Fibroblast of lung (primary cell): ENCODE results near the gene CCHCR1. TPM values are rescaled to one million over a fixed set of nuclear protein-coding genes. Genes with fewer than 3 reads are reported as not detected.
"Not testable (repeated sequence)": the region's sequence is repeated elsewhere in the genome, so short reads cannot be mapped to it uniquely, and the experiment has no call there.

Experiments used
- DNase-seq, 2 donors: peaks; one replicate each; pipeline versions ENCODE4 v3.0.0 to v3.0.0-alpha.2; 2010; ENCODE audit warnings: low read depth in 2 of 2
- H2AFZ ChIP-seq: 2 replicates; pipeline ENCODE4 v1.5.1; 2012; ENCODE audit warnings: low read length, control low read depth, inconsistent platforms
- H3K27ac ChIP-seq: 2 replicates; pipeline ENCODE4 v1.5.1; 2011; ENCODE audit warnings: low read length, control low read depth; ENCODE audit not compliant: insufficient read depth
- H3K27me3 ChIP-seq: 2 replicates; pipeline ENCODE4 v1.5.1; 2011; ENCODE audit warnings: mild to moderate bottlenecking, low read length; ENCODE audit not compliant: control insufficient read depth, insufficient read depth
- H3K36me3 ChIP-seq: 2 replicates; pipeline ENCODE4 v1.5.1; 2011; ENCODE audit warnings: low read length; ENCODE audit not compliant: control insufficient read depth, insufficient read depth
- H3K4me1 ChIP-seq: 2 replicates; pipeline ENCODE4 v1.5.1; 2011; ENCODE audit warnings: low read length; ENCODE audit not compliant: control insufficient read depth, insufficient read depth; ENCODE audit errors: extremely low read depth
- H3K4me2 ChIP-seq: 2 replicates; pipeline ENCODE4 v1.5.1; 2011; ENCODE audit warnings: low read length, control low read depth; ENCODE audit not compliant: insufficient read depth; ENCODE audit errors: extremely low read depth
- H3K4me3 ChIP-seq, 4 experiments: fragments of 200-600 bp in 1 of 4; sonication (generic) in 1 of 4; replicated peaks in 1 of 4; 2 replicates each; pipeline ENCODE4 v1.5.1; 2011 to 2016; ENCODE audit warnings: low read length in 4 of 4, low read depth in 3 of 4, mild to moderate bottlenecking in 3 of 4, control low read depth in 2 of 4, inconsistent platforms in 1 of 4, mixed read lengths in 1 of 4; ENCODE audit not compliant: insufficient read depth in 1 of 4; ENCODE audit errors: control extremely low read depth in 1 of 4
- H3K79me2 ChIP-seq: 2 replicates; pipeline ENCODE4 v1.5.1; 2012; ENCODE audit warnings: mild to moderate bottlenecking, low read length, inconsistent platforms; ENCODE audit not compliant: control insufficient read depth, insufficient read depth
- H3K9ac ChIP-seq: 2 replicates; pipeline ENCODE4 v1.5.1; 2011; ENCODE audit warnings: mild to moderate bottlenecking, low read length, control low read depth; ENCODE audit not compliant: insufficient read depth
- H3K9me3 ChIP-seq: 2 replicates; pipeline ENCODE4 v1.5.1; 2012; ENCODE audit warnings: low read depth, low read length; ENCODE audit not compliant: control insufficient read depth, insufficient read depth
- H4K20me1 ChIP-seq: 2 replicates; pipeline ENCODE4 v1.5.1; 2011; ENCODE audit warnings: low read length; ENCODE audit not compliant: control insufficient read depth, insufficient read depth; ENCODE audit errors: extremely low read depth
- CTCF ChIP-seq, 2 donors: IDR thresholded peaks in 1 of 2; conservative IDR thresholded peaks in 1 of 2; 1 replicate in 1 of 2; 2 replicates in 1 of 2; pipeline ENCODE4 v1.5.1; 2011 to 2012; ENCODE audit warnings: low read length in 2 of 2, control low read depth in 1 of 2, inconsistent platforms in 1 of 2, low read depth in 1 of 2, mild to moderate bottlenecking in 1 of 2
- EZH2 ChIP-seq: IDR thresholded peaks from 2 replicates; pipeline ENCODE4 v1.5.1; 2012; ENCODE audit warnings: low read length, control low read depth, mild to moderate bottlenecking; ENCODE audit errors: missing control alignments
- polyA plus RNA-seq, 2 donors: library from polyadenylated mRNA; depleted of rRNA in 1 of 2; stranded (reverse) in 1 of 2; unstranded in 1 of 2; fragments of >200 nt; gene quantifications; 2 replicates each; pipeline ENCODE4 v1.2.1, GENCODE V29; 2011 to 2012; ENCODE audit warnings: missing spikeins in 1 of 2
- total RNA-seq: library from RNA; depleted of rRNA; stranded (reverse); fragments of >200 nt; gene quantifications from 2 replicates; pipeline ENCODE4 v1.2.1, GENCODE V29; 2014

CCHCR1 gene
- total and polyA plus RNA-seq, 2 donors (not counting 1 experiment from before 2014, with no cell fraction given): 7.4 to 19.3 TPM

DNA sequence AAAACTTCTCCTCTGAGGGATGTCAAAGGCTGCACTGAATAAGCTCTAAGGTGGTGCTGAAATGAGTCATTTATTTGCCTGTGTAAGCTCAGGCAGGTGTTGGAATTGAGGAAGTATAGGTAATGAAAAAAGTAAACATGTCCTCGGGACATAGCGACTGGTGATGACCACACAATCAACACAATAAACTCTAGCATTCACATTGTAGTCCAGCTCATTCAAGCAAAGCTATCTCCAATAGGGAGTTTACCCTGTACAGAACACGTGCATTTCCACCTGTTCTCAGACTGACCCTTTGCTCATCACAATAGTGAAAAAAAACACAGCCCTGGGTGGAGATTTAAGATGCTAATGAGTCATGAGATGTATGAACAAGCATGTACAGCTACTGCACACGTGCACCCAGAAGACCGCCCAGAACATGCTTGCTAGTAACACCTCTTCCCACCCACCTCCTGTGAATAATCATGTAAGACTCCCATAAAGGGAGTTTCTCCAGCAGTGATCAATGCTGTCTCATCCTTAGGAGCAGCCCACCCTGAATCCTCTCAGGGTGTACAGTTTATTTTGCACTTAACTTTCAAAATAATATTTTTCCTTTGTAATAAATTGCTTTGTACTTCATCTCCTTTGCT is 45.9 kb upstream of the CCHCR1 start:
- Histone ChIP-seq H4K20me1 (no peaks in the 10 kb centered on the region), H3K79me2 (peaks cover 12% of the 10 kb centered on the region), H3K4me1 (peaks cover 5% of the 10 kb centered on the region), H3K4me3 (peak overlapping the region; percentile 52 to 59 (median 56)), H3K4me2 (peak overlapping the region; percentile 90), H3K9me3 (no peaks in the 10 kb centered on the region), H3K27me3 (no peaks in the 10 kb centered on the region), H3K9ac (no peak overlapping the region), H2AFZ (no peak overlapping the region), H3K36me3 (no peaks in the 10 kb centered on the region), H3K27ac (peak overlapping the region; percentile 84)
- DNase-seq: peak; percentile 58 to 80
- TF ChIP-seq EZH2 (no peak), CTCF (conservative IDR thresholded peaks at IDR 0.05 in 1 of 2, IDR thresholded peaks at IDR 0.05 in 1 of 2; ENCODE audit: low read depth in 1 of 2, low read length in 2 of 2) (no peak)

GRCh38 chr6:31202259-31203166 is 44.9 kb upstream of the CCHCR1 start:
- H3K4me2 ChIP-seq: peak overlapping the region; percentile 90
- DNase-seq: no peak
- TF ChIP-seq EZH2: no peak
- TF ChIP-seq CTCF (conservative IDR thresholded peaks at IDR 0.05 in 1 of 2, IDR thresholded peaks at IDR 0.05 in 1 of 2; ENCODE audit: low read depth in 1 of 2, low read length in 2 of 2): no peak
- H3K27me3 ChIP-seq: no peaks in the 10 kb centered on the region
- no peaks in the 10 kb centered on the region for H4K20me1 ChIP-seq
- H3K27ac ChIP-seq: no peak overlapping the region
- no peak overlapping the region for H3K9ac ChIP-seq
- H3K79me2 ChIP-seq: peaks cover 12% of the 10 kb centered on the region
- no peak overlapping the region for H3K4me3 ChIP-seq
- no peak overlapping the region for H2AFZ ChIP-seq
- no peaks in the 10 kb centered on the region for H3K36me3 ChIP-seq
- no peaks in the 10 kb centered on the region for H3K9me3 ChIP-seq
- peaks cover 5% of the 10 kb centered on the region for H3K4me1 ChIP-seq

- H4K20me1 ChIP-seq, H3K9me3 ChIP-seq, DNase-seq, H3K27ac ChIP-seq, H3K4me3 ChIP-seq, H2AFZ ChIP-seq, H3K9ac ChIP-seq, H3K27me3 ChIP-seq, H3K4me2 ChIP-seq, H3K4me1 ChIP-seq, H3K36me3 ChIP-seq: not testable (repeated sequence)
- peaks cover 12% of the 10 kb centered on the region for H3K79me2 ChIP-seq
Observed at GRCh38 chr6:31199105-31199452, 41.5 kb upstream of the CCHCR1 start.
